Brain pericyte (primary cell): ENCODE measurements around the gene KPNB1.

Experiments used
- DNase-seq: peaks from one replicate; pipeline ENCODE4 v3.0.0-alpha.2; 2012; ENCODE audit warnings: low read depth, low spot score

The KPNB1 gene

DNA sequence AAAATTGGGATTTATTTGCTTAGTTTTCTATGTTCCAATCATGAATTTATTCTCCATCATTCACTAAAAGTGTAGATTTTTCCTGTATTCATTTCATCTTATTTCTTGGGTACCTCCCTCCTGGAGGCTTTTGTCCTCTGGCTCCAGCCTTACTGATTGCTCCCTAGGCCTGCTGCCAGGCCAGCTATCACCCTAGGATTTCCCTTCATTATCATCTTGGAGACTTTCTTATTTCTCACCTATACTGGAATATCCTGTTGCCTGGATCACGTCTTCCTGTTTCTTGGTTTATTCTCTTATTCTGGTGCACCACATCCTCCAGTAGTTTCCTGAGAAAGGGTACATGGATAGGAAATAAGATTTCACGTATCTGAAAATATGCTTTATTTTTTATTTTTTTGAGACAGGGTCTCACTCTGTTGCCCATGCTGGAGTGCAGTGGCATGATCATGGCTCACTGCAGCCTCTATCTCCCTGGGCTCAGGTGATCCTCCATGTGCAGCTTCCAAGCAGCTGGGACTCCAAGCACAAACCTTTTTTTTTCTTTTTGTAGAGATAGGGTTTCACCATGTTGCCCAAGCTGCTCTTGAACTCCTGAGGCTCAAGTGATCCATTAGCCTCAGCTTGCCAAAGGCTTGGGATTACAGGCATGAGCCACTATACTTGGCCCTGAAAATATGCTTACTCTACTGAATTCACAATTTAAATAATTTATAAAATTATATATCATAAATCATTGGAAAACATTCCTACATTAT, 13.3 kb upstream of the KPNB1 start:
- DNase-seq, result no peak

DNA sequence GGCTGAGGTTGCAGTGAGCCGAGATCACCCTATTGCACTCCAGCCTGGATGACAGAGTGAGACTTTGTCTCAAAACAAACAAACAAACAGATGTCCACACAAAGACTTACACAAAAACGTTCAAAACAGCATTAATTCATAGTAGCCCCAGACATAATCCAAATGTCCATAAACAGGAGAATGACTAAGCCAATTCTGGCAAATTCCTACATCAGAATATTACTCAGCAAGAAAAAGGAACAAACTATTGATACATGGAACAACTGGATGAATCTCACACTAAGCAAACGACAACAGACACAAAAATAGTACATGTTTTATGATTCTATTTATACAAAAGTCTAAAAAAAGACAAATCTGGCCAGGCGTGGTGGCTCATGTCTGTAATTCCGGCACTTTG, 10.8 kb upstream of the KPNB1 start:
- no peak for DNase-seq

DNA sequence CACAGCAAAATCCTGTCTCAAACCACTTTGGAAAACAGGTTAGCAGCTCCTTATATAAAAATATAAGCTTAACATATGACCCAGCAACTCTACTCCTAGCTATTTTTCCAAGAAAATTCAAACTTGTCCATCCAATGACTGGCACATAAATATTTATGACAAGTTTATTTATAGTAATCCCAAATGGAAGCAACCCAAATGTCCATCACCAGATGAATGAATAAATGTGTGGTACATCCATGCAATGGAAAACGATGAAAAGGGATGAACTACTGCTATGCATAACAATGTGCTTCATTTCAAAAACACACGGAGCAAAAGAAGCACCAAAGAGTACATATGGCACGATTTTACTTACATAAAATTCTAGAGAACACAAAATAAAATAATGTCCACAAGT, 9.6 kb upstream of the KPNB1 start:
- DNase-seq, result no peak

DNA sequence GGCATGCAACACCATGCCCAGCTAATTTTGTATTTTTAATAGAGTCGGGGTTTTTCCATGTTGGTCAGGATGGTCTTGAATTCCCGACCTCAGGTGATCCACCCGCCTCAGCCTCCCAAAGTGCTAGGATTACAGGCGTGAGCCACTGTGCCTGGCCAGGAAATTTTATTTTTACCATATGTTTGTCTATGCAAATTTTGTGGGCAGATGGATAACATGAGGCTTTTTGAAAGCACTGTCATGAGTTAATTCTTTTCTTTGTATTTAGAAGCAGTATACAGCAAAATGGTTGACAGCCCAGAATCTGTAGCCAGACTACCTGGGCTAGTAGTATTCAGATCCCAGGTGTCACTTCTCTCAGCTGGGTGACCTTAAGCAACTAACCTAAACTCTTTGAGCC, 8.5 kb upstream of the KPNB1 start:
- no peak for DNase-seq

DNA sequence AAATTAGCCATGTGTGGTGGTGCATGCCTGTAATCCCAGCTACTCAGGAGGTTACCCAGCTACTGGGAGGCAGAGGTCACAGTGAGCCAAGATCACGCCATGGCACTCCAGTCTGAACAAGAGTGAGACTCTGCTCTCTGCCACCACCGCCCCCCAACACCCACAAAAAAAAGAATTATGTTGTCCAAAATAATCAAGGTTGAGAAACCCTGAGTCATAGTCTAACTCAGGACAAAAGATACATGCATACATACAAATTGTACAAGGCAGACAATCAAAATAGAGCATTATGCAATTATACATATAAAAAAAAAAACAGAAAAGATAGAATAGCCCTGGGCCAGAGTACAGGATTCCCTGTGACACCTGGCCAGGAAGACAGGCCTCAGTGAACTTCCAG, 6.6 kb upstream of the KPNB1 start:
- DNase-seq, result no peak

DNA sequence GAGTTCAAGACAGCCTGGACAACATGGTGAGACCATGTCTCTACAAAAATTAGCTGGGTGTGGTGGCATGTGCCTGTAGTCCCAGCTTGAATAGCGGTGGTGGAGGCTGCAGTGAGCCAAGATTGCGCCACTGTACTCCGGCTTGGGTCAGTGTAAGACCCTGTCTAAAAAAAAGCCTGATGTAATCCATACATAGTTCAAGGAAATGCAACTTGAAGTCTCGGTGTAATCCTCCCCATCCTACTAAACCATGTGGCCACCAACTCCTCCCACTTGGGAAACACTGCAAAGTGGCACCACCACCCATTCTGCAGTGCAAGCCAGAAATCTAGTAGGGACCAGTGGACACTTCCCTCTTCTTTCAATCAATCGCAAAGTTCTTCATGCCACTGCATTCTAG, 5.4 kb upstream of the KPNB1 start:
- DNase-seq, result no peak

DNA sequence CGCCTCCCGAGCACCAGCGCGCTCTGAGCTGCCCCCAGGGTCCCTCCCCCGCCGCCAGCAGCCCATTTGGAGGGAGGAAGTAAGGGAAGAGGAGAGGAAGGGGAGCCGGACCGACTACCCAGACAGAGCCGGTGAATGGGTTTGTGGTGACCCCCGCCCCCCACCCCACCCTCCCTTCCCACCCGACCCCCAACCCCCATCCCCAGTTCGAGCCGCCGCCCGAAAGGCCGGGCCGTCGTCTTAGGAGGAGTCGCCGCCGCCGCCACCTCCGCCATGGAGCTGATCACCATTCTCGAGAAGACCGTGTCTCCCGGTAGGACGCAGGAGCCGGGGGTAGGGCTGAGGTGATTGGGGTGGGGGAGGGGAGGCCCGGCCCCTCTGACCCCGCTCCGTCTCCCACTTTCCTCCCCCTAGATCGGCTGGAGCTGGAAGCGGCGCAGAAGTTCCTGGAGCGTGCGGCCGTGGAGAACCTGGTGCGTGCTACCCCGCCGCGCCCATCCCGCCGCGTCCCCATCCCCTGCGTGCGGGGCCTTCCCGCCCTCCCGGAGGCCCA, 329 bp downstream of the KPNB1 start:
- no peak for DNase-seq

DNA sequence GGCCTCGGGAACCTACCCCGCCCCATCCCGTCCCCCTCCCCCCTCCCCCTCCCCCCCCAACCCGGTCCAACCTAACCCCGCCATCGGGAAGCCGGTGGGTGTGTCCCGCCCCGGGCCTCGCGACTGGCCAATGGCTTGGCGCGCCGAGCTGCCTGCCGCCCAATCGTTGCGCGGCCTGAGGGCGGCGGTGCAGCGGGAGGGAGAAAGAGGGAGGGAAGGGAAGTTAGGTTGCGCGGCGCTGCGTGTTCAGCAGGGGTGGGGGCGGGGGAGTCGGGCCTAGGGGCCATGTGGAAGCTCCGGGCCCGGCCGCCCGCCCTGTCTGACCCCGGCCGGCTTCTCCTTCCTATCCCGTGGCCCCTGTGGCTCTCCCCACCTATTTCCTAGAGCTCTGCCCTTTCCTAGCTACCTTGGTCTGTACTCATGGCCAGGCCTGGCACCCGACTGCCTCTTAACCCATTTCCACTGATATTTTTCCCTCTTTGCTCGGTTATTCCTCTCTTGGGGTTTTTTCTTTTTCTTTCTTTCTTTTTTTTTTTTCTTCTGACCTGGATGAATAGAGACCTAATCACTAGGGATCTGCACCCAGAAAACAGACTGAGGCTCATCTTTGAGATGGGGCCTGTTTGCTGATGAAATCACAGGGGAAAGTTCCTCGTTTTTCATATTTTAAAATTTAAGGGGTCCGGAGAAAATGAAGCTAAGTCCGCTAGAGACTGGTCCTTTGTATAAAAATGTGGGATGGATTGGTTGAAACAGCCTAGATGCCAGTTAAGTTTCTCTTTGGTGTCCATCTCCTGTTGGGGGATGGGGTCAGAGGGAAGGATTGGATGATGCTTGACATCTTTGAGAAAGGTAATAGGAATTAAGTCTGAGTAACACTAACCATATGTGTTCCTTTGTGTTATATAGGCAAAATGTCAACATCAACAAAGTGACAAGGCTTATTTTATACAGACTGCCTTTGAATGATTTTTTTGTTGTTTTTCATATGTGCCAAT, 1.1 kb downstream of the KPNB1 start:
- DNase-seq, result peak; percentile 73

DNA sequence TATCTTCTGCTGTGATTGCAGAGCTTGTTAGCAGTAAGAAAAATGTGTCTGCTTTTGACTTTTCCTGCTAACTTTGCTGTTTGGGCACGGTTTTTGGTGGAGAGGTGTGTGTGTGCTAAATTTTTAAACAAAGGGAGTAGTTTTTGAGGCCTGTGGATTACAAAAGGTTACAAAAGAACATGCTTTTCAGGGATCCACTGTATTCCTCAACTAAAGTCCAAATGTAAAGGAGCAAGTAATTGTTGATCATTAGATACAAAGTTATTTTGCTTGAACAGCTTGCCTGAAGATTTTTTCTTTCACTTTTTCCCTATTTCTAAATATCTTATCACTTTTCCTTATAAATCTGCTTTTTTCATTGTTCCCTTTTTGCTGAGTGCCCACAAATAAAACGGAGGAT, 2.0 kb downstream of the KPNB1 start:
- no peak for DNase-seq

DNA sequence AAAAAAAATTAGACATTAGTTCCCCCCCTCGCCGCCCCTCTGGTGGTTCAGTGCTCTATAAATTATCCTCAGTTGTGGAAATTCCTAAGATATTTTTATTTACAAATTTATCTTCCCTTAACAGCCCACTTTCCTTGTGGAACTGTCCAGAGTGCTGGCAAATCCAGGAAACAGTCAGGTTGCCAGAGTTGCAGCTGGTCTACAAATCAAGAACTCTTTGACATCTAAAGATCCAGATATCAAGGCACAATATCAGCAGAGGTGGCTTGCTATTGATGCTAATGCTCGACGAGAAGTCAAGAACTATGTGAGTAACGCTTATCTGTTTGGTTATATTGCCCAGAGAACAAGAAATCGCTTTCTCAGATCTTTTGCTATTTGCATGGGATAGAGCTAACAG, 2.9 kb downstream of the KPNB1 start:
- DNase-seq, result no peak

DNA sequence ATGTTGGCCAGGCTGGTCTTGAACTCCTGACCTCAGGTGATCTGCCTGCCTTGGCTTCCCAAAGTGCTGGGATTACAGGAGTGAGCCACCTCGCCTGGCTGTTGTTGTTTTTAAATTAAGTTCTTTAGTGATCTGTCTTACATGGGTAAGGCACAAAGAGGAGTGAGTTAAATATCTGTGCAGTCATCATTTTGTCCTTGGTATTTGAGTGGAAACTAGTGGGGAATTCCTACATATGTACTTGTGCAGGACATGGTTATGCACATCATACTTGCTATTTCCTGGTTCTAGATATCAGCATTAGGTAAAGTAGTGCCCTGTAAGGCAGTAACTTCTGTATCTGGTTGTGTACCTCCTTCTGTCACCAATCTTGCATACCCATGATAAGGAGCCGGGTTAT, 3.7 kb downstream of the KPNB1 start:
- DNase-seq, result no peak

DNA sequence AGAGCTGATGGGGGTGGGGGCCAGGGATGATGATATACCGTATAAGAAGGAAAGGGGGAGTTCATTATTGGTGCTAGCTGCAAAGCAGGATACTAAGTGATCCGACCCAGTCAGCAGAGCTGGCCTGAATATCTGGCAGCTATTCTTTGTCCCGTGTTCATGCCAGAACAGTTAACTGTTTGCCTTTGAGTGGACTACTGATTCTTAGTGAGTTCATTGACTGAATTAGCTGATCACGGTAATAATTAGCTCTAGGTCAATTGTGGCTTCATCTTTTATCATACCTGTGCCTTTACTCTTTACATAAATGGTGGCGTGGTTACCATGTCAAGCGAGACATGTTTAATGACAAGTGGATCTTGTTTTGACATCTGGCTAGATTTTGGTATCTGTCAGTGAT, 5.3 kb downstream of the KPNB1 start:
- no peak for DNase-seq

DNA sequence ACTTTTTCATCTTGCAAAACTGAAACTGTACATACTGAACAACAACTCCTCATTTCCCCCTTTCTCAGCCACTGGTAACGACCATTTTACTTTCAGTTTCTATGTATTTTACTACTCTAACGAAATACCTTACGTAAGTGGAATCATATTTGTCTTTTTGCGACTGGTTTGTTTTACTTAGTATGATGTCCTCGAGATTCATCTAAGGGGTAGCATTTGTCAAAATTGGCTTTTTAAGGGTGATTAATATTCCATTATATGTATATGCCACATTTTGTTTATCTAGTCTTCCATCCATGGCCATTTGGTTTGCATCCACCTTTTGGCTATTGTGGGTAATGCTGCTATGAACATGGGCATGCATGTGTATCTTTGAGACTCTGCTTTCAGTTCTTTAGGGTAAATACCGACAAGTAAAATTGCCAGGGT, 10.4 kb downstream of the KPNB1 start:
- no peak for DNase-seq

DNA sequence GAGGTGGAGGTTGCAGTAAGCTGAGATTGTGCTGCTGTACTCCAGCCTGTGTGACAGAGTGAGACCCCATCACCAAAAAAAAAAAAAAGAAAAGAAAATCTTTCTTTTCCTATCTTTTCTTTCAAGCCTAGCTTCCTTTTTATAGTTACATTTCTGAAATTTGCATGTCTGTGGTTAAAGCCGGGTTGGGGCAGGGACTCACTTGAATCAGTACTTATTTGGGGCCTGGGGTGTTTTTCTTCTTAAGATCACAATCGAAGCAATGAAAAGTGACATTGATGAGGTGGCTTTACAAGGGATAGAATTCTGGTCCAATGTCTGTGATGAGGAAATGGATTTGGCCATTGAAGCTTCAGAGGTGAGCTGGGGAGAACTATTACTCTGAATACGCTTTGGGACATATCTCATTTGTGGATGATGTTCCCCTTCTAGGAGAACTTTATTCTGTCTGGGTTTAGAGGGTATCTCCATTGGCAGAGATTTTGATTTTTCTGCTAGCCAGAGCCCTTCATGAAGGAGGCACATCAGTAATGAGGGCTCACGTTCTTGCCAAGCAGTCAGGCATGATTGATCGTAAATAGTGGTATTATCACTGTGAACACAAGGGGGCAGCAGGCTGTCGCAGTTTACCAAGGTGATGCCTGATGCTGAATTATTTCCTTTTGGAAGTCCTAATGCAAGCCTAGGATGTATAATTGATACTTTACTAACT, 14.3 kb downstream of the KPNB1 start:
- DNase-seq, result peak; percentile 30

DNA sequence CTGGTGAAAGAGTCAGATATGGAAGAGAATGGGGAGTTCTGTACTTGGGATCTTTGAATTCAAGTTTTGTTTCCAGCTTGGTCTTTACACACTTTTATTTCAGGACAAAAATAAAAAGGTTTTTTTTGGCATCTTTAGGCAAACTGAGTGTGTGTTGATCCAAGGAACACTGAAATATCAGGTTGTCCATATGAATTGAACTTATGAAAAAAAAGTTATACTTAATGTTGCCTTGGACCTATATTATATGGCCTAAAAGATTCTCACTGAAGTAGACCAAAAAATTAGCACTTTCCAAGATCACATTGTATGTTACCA, 14.9 kb downstream of the KPNB1 start:
- no peak for DNase-seq

DNA sequence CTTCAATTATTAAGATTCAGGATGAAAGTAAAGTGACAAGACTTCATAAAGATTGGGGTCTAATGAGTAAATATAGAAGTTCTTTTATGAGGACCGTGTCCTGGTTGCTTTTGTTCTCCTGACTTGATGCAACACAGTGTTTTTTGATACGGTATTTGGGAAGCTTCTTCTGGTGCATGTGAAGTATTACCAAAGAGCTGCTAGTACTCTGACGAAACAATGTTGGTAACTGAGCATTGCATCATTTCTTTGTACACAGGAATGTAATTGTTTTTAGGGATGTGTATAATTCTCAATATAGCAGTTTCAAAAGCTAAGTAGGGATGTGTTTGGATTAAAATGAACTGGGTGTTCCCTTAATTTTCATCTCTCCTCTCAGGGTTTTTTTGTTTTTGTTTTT, 15.9 kb downstream of the KPNB1 start:
- DNase-seq, result no peak

DNA sequence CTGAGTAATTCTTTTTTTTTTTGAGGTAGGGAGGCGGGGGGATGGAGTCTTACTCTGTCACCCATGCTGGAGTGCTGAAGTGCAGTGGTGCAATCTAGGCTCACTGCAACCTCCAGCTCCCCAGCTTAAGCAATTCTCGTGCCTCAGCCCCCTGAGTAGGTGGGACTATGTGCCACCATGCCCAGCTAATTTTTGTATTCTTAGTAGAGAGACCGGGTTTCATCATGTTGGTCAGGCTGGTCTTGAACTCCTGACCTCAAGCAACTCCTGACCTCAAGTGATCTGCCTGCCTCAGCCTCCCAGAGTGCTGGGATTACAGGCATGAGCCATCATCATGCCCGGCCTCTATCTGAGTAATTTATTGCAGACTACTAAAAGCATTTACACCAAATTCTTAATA, 19.4 kb downstream of the KPNB1 start:
- DNase-seq, result no peak

DNA sequence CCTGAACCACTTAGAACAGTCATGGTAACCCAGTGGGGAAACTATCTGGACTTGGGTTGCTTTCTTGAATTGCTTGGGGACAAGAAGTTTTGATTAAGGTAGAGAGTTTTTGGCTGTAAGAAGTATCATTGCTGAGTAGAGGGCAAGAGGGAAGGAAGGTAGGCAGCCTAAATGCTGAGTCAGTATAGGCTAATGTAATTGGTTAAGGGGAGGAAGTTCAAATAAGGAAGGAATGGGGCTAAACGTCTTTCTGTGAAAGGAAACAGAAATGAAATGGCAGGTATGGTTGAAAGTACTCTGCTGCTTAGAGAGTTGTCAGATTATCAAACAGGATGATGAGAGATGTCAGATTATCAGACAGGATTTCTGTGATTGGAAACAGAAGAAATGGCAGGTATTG, 20.3 kb downstream of the KPNB1 start:
- DNase-seq, result no peak

DNA sequence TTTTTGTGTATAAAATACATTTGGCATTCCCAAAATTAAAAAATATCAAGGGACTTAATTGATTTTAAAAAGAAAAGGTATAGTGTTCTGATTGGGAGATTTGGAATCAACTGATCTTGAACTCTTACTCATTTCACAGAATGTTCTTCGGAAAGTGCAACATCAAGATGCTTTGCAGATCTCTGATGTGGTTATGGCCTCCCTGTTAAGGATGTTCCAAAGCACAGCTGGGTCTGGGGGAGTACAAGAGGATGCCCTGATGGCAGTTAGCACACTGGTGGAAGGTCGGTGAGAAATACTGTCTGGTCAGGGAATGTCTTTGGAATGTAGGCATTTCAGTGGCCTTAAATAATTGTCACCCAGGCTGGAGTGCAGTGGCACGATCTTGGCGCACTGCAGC, 24.8 kb downstream of the KPNB1 start:
- no peak for DNase-seq

DNA sequence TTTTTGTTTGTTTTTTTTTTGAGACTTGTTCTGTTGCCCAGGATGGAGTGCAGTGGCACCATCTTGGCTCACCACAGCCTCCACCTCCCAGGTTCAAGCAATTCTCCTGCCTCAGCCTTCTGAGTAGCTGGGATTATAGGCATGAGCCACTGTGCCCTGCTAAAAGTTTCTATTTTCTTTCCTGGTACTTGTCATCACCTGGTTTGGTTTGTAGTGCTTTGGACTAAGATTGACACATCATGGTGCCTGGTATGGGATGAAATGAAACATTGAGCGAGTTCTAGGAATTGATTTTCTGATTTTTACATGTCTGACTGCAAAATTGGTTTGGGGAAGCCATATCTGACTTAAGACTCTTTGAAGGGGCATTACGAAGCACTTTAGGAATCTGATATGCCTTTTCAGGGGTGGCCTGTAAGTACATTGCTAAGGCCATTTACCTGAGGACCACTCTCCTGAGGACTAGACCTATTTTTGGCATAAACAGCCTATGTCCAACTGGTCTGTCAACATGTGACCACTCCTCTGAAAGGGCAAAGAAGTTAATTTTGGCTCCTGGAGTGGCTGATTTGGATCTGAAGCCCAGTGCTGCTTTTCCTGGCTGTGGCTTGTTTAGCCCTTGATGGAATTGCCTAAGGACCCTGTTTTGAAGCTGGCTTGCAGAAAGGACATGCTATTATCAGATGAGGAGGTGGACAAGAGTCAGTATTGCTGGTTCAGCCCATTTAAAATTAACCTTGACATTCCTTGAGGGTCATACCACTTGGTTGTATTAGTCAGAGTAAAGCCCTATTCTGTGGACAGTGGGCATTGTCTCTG, 25.9 kb downstream of the KPNB1 start:
- DNase-seq, result no peak

DNA sequence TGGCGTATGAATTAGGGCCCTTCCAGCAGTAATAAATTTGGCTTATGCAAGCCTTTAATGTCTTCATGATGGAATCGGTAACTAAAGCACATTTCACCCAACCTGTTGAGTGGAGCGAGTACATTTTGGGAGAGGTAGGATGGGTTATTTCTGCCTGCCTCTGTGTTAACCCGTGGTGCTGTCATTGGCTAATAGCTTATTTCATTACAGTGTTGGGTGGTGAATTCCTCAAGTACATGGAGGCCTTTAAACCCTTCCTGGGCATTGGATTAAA, 26.4 kb downstream of the KPNB1 start:
- no peak for DNase-seq
